Measurements from ENCODE around the gene STK4. TPM values are rescaled to one million over a fixed set of nuclear protein-coding genes. Genes with fewer than 3 reads are reported as not detected.

STK4 gene
- total and polyA plus RNA-seq, 2 of the 4 experiments (the other 2 are of a cell fraction), result 10.2 to 22.2 TPM

GRCh38 chr20:45077559-45077958 is 111.2 kb downstream of the STK4 start:
- Histone ChIP-seq H3K27ac (ENCODE audit: insufficient read depth, low read length) (no peak overlapping the region), H2BK5ac (ENCODE audit: low read depth, low read length, poor library complexity, severe bottlenecking) (no peak overlapping the region), H3K9ac (ENCODE audit: low read depth, low read length) (no peak overlapping the region), H4K20me1 (ENCODE audit: insufficient read depth, low read length) (no peaks in the 10 kb centered on the region), H3K14ac (replicated peaks; ENCODE audit: low read depth, low read length) (no peak overlapping the region), H3K36me3 (ENCODE audit: control insufficient read depth, insufficient read depth, low read length) (peaks cover 14% of the 10 kb centered on the region), H3K4me3 (ENCODE audit: insufficient read depth, low read depth, low read length) (no peak overlapping the region), H3K23ac (ENCODE audit: low read depth, low read length) (no peak overlapping the region), H4K5ac (ENCODE audit: low read depth, low read length) (no peak overlapping the region), H3K79me1 (ENCODE audit: low read depth in 1 of 2, low read length in 2 of 2) (no peaks in the 10 kb centered on the region; a peak in 1 of 4 replicates), H2BK20ac (ENCODE audit: low read depth, low read length) (no peak overlapping the region), H2AFZ (replicated peaks; ENCODE audit: low read length, poor library complexity) (no peak overlapping the region), H3K4me2 (ENCODE audit: low read depth, low read length) (no peak overlapping the region), H4K91ac (ENCODE audit: insufficient read depth, low read depth, low read length) (no peak overlapping the region), H3K27me3 (ENCODE audit: control insufficient read depth, insufficient read depth, low read length) (no peaks in the 10 kb centered on the region), H2BK15ac (ENCODE audit: low read depth, low read length) (no peak overlapping the region), H2AK9ac (replicated peaks; ENCODE audit: low read depth, low read length, poor library complexity) (no peak overlapping the region), H3K4me1 (ENCODE audit: control insufficient read depth, insufficient read depth, low read length) (peaks cover 9% of the 10 kb centered on the region), H2BK120ac (ENCODE audit: low read depth, low read length) (no peak overlapping the region), H4K8ac (ENCODE audit: low read depth in 2 of 2, low read length in 2 of 2) (no peak overlapping the region), H3K18ac (ENCODE audit: low read depth, low read length) (no peak overlapping the region), H3K56ac (ENCODE audit: extremely low read depth, insufficient read depth, low read length) (no peak overlapping the region), H3K4ac (ENCODE audit: low read depth, low read length) (no peak overlapping the region), H2AK5ac (ENCODE audit: low read depth, low read length) (no peak overlapping the region), H3K9me3 (ENCODE audit: control insufficient read depth, insufficient read depth, low read length) (no peaks in the 10 kb centered on the region), H3K9me1 (ENCODE audit: insufficient read depth, low read length) (peaks cover 2% of the 10 kb centered on the region)
- POLR2A ChIA-PET (ENCODE audit: unreplicated experiment), result no interaction called here
- WGBS, 2 experiments (ENCODE audit: extremely low coverage in 2 of 2, insufficient read length in 1 of 2), result 100% methylated on average over 1 of the region's 3 CpGs; no CpG with 5 or more reads in 1 of the 2 experiments
- DNase-seq (no peak), ATAC-seq (ENCODE audit: low read depth) (no peak)
- intact Hi-C loops (cut with micrococcal nuclease), result no loop called here
- CTCF ChIA-PET, result interaction anchor here (1.1 kb wide), 1 partner anchor 33 kb away, joined by 5 read pairs; no protein-coding TSS in a partner anchor
- dilution Hi-C loops (cut with HindIII; ENCODE audit: low sequenced_read_pairs, unreplicated experiment), result no loop called here
- TF ChIP-seq, protein P1, sequence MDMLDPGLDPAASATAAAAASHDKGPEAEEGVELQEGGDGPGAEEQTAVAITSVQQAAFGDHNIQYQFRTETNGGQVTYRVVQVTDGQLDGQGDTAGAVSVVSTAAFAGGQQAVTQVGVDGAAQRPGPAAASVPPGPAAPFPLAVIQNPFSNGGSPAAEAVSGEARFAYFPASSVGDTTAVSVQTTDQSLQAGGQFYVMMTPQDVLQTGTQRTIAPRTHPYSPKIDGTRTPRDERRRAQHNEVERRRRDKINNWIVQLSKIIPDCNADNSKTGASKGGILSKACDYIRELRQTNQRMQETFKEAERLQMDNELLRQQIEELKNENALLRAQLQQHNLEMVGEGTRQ (IDR thresholded peaks at IDR 0.05; ENCODE audit: low read depth, low read length), result no peak
- no peak for TF ChIP-seq MAZ (IDR thresholded peaks at IDR 0.05; ENCODE audit: borderline replicate concordance, low read depth, low read length)
- TF ChIP-seq POLR2A (IDR thresholded peaks at IDR 0.05; ENCODE audit: low read depth, low read length), result no peak
- no peak for TF ChIP-seq RAD21 (IDR thresholded peaks at IDR 0.05; ENCODE audit: low read length)
- no peak for TF ChIP-seq BHLHE40 (IDR thresholded peaks at IDR 0.05; ENCODE audit: low read depth, low read length)
- no peak for TF ChIP-seq SMC3 (IDR thresholded peaks at IDR 0.05; ENCODE audit: low read depth, low read length)
- no peak for TF ChIP-seq ELK1 (IDR thresholded peaks at IDR 0.05; ENCODE audit: borderline replicate concordance, low read depth, low read length)
- TF ChIP-seq RCOR1 (IDR thresholded peaks at IDR 0.05; ENCODE audit: insufficient replicate concordance, low read length), result no peak
- no peak for TF ChIP-seq RFX5 (IDR thresholded peaks at IDR 0.05; ENCODE audit: low read depth, low read length)
- TF ChIP-seq MAFK (IDR thresholded peaks at IDR 0.05; ENCODE audit: low read depth, low read length), result no peak
- TF ChIP-seq CEBPB (IDR thresholded peaks at IDR 0.05; ENCODE audit: low read depth, low read length), result no peak
- TF ChIP-seq MXI1 (IDR thresholded peaks at IDR 0.05; ENCODE audit: borderline replicate concordance, low read depth, low read length), result no peak
- TF ChIP-seq CHD1 (IDR thresholded peaks at IDR 0.05; ENCODE audit: low read depth, low read length), result no peak
- TF ChIP-seq FOS (IDR thresholded peaks at IDR 0.05; ENCODE audit: low read depth, low read length), result no peak
- no peak for TF ChIP-seq NFE2L2 (IDR thresholded peaks at IDR 0.05; ENCODE audit: low read depth, low read length)
- no peak for TF ChIP-seq CTCF (conservative IDR thresholded peaks at IDR 0.05; ENCODE audit: low read depth, low read length)
- in situ Hi-C loops (cut with MboI; ENCODE audit: low sequenced_read_pairs), result no loop called here
- BruUV-seq (replicated peaks), result no TSS peak
